Tongue (tissue), 2 donors: ENCODE data around the gene KIAA1586. TPM values are rescaled to one million over a fixed set of nuclear protein-coding genes. Genes with fewer than 3 reads are reported as not detected.
"Not testable (repeated sequence)": the region's sequence is repeated elsewhere in the genome, so short reads cannot be mapped to it uniquely, and the experiment has no call there.

ENCODE experiments used
- DNase-seq: peaks from one replicate; pipeline ENCODE4 v3.0.0-alpha.2; 2015
- total RNA-seq: library from RNA; depleted of rRNA; stranded (reverse); fragments of >200 nt; gene quantifications from one replicate; pipeline ENCODE4 v1.2.3, GENCODE V29; 2014

KIAA1586 gene, protein sequence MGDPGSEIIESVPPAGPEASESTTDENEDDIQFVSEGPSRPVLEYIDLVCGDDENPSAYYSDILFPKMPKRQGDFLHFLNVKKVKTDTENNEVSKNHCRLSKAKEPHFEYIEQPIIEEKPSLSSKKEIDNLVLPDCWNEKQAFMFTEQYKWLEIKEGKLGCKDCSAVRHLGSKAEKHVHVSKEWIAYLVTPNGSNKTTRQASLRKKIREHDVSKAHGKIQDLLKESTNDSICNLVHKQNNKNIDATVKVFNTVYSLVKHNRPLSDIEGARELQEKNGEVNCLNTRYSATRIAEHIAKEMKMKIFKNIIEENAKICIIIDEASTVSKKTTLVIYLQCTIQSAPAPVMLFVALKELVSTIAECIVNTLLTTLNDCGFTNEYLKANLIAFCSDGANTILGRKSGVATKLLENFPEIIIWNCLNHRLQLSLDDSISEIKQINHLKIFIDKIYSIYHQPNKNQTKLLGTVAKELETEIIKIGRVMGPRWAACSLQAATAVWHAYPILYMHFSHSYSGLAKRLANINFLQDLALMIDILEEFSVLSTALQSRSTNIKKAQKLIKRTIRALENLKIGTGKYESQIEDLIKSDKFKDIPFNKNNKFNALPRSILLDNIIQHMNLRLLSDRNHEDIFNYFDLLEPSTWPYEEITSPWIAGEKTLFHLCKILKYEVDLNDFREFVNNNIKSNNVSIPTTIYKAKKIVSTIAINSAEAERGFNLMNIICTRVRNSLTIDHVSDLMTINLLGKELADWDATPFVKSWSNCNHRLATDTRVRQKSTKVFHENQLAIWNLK
- 25.6 TPM for total RNA-seq

DNA sequence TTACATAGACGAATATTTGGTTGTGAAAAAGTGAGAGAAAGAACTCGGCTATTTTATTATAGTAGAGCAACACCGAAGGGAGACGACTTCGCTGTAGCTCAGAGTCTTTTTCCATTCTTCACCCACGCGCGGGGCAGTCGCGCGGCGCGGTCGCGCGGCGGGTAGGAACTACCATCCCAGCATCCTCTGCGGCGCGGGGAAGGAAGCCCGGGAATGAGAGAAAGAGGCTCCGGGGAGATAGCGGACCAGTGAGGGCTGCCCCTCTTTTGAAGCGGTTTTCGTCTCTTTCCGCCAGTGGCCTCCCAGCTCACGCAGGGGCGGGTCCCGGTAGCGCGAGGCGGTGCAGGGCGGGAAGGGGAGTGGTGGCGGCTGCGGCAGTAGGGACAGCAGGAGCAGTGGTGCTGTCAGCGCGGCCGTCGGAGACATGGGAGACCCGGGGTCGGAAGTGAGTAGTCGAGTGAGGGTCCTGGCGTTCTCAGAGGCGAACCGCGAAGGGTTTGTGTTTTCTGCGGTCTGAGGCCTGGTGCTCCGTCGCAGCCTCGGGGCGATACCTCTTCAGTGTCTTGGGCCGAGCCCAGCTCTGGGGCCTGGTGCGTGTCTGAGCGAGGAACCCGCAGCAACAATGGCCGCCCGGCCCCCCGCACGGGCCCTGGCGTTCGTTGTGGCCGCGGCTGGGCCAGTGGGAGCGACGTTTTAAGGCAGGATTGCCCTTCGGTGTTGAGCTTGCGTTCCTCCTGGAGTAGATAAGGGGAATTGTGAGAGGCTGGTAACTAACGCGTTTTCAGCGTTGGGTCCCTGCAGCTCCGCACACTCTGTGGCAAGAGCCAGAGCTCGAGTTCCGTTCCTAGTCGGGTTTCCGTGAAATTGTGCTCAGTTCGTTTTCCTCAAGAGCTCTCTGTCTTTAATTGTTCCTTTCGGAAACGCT lies at the start of gene KIAA1586:
KIAA1586 (plus strand) TSS at position 362 of the 925 bp plus-strand sequence; CDS start at position 425, 63 bp downstream.
- peak; percentile 96 for DNase-seq

DNA sequence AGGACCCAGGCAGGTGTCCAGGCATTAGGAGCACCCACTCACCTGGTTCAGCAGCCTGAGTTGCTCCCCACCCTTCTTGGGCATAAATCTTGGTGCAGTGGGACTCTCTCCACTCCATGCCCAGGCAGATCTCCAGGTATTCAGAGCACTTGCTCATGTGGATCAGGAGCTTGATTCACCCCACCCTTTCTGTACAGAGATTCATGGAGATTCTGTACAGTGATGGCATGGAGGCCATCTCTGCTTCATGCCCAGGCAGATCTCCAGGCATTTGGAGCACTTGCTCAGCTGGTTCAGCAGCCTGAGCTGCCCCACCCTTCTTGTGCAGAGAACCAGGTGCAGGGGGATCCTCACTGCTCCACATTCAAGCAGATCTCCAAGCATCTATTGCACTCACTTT lies 47.4 kb upstream of the KIAA1586 start:
- no peak for DNase-seq

DNA sequence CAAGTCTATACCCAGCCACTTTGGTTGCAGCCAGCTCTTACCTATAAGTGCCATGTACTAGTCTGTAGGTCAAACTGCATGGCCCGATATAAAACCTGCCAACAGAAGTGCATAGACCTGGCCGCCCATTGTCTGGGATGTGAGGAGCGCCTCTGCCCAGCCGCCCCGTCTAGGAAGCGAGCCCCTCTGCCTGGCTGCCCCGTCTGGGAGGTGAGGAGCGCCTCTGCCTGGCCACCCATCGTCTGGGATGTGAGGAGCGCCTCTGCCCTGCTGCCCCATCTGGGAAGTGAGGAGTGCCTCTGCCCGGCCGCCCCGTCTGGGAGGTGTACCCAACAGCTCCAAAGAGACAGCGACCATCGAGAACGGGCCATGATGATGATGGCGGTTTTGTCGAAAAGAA lies 46.7 kb upstream of the KIAA1586 start:
- not testable (repeated sequence) for DNase-seq

DNA sequence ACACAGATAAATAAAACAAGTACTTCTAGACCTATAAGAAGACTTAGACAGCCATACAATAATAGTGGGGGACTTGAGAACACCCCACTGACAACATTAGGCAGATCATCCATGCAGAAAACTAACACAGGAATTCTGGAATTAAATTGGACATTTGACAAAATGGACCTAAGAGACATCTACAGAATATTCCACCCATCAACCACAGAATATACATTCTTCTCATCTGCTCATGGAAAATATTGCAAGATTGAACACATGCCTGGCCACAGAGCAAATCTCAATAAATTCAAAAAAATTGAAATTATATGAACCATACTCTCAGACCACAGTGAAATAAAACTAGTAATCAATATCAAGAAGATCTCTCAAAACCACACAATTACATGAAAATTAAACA lies 44.3 kb upstream of the KIAA1586 start:
- DNase-seq, result no peak

DNA sequence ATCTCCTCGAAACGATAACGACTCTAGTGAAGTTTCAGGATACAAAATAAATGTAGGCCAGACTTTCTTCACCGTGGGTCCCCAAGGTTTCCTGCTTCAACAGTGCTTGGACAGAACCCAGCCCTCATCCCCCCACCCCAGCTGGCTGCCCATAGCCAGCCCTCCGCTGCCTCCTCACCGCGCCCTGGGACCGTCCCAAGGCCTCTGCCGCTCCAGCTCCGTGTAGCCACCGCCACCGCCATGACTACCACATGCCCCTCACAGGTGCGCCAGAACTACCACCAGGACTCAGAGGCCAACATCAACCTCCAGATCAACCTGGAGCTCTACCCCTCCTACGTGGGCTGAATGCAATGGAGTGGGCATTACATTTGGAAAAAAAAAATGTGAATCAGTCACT lies 42.2 kb upstream of the KIAA1586 start:
- no peak for DNase-seq

DNA sequence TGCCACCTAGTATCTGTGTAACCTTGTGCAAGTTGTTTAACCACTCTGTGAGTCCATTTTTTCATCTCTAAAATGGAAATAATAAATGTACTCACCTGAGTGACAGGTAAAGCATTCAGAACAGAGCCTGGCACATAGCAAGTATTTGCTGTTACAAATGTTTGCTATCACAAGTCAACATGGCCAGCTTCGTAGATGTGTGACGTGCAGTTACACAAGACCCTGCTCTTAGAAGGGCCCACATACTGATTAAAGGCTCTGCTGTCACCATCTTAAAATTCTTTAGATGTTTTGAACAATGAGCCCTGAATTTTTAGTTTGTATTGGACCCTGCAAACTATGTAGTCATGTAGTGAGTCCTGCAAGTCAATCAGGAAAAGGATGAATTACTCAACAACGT lies 40.4 kb upstream of the KIAA1586 start:
- DNase-seq, result no peak

DNA sequence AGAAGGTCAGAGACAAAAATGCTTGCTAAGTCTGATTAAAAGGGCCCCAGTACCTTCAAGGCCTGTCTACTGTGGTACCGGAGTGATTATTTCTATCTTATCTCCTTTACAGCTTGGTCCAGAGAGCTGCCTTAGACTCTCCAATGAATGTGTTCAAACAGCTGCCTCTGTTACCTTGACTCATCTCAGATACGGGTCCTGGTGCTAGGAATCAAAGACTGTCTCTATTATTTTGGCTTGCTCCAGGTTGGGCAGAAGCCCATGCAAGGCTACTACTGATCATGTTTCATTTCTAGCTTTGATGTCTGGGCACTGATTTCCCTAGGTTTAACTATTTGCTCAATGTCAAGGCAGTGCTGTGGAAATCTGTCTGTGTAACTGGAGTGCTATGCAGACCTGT lies 38.4 kb upstream of the KIAA1586 start:
- DNase-seq, result not testable (repeated sequence)

DNA sequence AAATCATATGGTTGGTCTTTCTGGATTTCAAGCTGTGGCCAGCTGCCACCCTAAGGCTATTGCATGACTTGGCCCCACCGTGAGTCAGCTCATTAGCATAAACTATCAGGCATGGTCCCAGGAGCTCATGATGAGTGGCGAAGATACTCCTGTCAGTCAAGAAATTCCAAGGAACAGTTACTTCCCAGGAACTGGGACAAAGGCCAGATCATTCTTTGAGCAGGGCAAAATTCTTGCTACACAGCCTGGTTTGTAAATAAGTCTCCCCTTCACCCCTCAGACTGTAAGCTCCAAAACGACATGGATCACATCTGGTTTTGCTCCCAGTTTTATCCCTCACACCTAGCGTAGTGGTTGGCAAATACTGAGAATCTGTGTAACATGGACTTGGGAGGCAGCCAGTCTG lies 33.0 kb upstream of the KIAA1586 start:
- DNase-seq, result peak; percentile 18

DNA sequence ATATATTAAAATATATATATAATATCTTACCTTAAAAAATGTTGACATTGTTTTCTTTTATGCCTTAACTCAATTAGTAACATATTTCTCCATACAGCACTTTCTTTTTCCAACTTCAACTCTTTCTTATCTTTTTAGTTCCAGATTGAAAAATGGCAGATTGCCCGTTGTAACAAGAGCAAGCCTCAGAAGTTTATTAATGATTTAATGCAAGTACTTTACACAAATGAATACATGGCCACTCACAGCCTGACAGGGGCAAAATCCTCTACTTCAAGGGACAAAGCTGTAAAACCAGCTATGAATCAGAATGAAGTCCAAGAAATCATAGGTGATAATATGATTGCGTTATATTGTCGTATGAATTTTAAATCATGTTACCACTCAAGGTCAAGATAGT lies 29.4 kb upstream of the KIAA1586 start:
- no peak for DNase-seq

DNA sequence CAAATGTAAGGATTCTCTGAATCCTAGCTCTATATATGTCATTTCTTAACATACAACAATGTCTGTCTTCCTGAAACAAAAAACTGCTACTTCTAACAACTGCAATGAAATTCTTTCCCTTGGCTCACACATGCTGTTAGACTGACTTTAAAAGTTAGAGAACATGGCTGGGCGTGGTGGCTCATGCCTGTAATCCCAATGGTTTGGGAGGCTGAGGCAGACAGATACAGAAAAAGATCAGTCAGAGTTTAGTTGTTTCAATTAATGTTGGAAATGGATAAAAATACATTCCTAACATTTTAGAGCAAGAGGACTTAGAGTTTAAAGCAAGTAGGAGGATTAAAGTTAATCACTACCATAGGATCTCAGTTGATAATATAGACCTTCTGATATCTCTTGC lies 28.7 kb upstream of the KIAA1586 start:
- no peak for DNase-seq

DNA sequence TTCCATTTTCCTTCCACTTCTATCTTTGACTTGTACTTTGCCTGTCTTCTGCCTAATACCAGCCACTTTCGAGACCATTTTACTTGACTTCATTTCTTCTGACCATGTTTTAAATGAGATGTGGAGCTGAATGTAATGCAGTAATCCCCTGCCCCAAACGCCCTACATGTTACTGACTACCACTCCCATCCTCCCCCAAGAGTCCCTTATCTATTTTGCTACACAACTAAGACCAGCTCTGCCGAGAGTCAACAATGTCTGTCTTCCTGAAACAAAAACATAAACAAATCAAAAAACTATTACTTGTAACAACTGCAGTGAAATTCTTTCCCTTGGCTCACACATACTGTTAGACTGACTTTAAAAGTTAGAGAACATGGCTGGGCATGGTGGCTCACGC lies 27.1 kb upstream of the KIAA1586 start:
- DNase-seq, result no peak

DNA sequence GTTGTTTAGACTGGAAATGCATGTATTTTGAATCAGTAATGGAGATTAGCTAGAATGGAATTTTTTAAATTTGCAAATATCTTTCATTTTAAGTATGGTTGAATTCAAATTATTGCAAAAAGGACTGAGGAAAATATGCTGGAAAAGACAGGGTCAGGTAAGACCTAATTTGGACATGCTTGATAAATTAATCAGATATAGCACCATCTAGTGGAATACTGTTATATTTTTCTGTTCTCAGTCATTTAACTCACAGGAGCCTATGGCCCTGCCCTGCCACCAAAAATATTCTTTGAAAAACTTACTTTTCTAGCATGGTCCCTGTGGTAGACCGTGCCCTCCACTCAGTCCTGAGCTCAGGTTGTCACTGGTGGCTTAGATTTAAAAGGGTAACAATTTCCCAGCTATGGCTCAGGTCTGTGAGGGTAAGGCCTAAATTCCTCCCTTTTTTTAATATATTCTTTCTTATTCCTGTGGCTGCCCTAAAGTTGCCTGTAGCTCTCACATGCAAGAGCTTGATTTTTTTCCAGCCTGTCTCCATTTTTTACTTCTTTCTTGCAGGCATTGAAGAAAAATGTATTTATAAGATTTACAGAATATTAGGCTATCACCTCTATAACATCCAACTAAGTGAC lies 25.3 kb upstream of the KIAA1586 start:
- peak; percentile 49 for DNase-seq

DNA sequence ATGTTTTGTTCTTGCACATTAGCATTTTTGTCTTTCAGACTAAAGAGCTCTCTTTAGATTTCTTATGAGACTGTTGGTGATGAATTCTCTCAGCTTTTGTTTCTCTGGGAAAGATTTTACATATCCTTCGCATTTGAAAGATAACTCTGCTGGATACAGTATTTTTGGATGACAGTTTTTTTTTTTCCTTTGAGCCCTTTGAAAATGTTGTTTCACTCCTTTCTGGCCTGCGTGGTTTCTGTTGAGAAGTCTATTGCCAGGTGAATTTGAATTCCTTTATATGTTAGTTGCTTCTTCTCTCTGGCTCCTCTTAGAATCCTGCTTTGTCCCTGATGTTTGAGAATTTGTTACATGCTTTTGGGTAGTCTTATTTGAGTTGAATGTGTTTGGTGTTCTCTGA lies 22.2 kb upstream of the KIAA1586 start:
- DNase-seq, result no peak

DNA sequence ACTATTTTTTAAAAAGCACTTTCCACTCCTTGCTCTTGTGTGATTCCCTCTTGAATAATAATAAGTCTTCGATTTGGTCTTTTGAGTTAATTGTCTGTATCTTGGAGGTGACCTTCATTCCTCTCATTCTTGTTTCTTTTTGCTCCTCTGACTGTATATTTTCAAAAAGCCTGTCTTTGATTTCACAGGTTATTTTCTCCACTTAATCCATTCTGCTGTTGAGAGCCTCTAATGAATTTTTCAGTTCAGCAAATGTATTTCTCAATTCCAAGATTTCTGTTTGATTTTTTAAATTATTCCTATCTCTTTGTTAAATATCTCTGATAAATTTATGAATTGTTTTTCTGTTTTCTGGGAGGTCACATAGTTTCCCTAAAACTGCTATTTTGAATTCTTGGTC lies 21.7 kb upstream of the KIAA1586 start:
- no peak for DNase-seq

DNA sequence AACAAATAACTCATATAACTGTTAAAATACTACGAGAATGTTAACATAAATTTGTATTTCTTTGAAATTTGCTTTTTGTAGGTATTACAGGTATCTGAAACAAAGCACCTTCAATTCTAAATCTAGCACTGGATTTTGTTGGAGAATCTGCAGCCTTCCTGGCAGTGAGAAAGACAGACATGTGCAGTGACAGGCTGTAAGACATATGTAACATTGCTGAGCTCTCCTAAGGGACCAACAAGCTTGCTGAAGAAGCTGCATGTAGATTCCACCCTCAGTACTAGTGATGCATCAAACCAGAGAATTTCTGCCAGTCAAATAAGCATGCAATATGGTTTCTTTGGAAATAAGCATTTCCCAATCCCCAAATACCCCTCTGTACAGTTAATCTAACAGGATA lies 20.5 kb upstream of the KIAA1586 start:
- no peak for DNase-seq

DNA sequence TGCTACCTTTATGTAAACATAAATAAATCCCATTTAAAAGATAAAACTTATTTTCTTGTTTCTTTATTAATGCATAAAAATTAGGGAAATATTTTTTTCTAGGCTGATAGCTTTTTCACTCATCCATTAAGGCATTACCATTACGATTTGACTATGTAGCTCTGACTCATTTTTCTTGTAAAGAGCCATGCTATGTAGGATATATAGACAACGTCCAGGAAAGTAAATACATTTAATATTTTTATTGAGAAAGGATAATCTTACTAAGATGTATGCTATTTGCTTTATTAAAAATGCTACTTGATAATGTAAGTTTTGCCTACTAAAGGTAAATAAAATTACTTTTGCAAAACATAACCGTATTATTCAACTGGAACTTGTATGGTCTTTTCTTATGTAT lies 19.2 kb upstream of the KIAA1586 start:
- no peak for DNase-seq

DNA sequence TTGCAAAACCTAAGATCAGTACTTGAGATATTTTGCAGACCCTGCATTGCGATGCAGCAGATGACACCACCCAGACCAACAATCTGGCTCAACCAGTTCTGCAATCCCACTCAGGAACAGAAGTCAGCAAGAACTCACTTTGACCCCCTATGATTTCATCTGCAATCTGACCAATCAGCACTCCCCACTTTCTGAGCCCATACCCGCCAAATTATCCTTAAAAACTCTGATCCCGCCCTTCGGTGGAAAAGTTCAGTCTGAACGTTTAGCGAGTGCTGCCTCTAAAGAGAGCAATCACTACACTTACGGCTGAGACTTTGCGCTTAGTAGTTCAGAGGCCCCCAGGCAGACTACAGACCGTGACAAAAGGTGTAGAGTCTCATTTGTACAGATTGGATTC lies 17.3 kb upstream of the KIAA1586 start:
- DNase-seq, result no peak

DNA sequence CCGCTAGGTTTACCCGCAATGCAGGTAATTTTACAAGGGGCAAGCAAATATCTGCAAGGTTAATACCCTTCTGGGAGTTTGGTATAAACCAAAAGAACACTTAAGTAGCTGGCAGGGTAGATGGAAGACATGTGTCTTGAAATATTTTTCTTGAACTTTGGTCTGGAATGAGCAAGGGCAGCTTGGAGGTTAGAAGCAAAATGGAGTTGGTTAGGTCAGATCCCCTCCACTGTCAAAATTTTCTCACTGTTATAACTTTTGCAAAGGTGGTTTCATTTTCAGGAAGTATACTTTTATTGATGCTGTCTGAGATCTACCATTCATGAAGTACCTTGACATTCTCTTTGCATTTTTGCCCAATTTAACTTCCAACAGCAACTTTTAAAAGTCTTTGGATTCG lies 13.3 kb upstream of the KIAA1586 start:
- DNase-seq, result no peak

DNA sequence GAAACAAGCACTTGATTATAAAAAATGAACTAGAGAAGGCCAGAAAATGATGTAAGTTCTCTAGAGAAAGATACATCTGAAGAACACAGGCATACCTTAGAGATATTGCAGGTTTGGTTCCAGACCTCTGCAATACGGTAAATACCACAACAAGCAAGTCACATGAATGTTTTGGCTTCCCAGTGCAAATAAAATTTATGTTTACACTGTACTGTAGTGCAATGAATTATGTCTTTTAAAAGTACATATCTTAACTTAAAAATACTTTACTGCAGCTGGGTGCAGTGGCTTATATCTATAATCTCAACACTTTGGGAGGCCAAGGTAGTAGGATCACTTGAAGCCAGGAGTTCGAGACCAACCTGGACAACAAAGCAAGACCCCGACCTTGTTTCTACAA lies 10.9 kb upstream of the KIAA1586 start:
- DNase-seq, result no peak

DNA sequence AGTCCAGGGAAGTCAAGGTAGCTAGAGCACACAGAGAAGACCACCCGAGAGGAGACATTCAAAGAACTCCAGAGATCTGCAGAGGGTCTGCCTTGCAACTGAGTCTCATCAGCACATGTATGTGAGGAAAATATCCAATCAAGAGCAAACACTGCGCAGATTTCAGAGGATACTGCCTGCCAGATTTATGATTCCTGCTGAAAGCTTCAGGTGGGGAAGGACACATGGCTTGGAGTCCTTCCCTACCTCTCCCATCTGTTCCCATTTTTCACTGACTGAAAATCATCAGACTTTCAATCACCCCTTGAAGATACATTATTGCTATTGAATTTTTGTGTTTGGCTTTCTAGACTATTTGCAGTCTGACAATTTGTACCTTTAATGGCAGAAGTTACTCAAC lies 7.6 kb upstream of the KIAA1586 start:
- DNase-seq, result no peak

DNA sequence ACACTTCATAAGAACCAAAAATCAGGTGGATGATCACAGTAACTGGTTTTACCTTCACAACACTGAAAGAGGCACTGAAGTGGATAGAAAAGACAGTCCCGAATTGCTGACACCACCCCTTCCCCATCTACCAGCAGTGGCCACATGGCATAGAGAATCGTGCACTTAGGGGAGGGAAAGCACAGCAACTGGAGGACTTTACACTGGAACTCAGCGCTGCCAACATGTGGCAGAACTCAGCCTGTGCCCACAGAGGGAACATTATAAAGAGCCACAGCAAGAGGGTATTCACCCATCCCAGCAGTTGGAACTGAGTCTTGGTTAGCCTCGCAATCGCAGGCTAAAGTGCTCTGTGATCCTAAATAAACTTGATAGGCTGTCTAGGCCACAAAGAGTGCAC lies 6.5 kb upstream of the KIAA1586 start:
- DNase-seq, result no peak

DNA sequence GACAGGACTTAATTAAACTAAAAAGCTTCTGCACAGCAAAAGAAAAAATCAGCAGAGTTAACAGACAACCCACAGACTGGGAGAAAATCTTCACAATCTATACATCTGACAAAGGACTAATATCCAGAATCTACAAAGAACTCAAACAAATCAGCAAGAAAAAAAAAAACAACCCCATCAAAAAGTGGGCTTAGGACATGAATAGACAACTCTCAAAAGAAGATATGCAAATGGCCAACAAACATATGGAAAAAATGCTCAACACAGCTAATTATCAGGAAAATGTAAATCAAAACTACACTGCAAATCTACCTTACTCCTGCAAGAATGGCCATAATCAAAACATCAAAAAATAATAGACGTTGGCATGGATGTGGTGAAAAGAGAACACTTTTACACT lies 2.4 kb upstream of the KIAA1586 start:
- not testable (repeated sequence) for DNase-seq
